Thymus (tissue), 11 donors: ENCODE measurements around the gene SYT8. TPM values are rescaled to one million over a fixed set of nuclear protein-coding genes. Genes with fewer than 3 reads are reported as not detected.
A peak's percentile ranks its signal among the peaks of the same experiment; 100 is the strongest.

Experiments
- DNase-seq, 9 donors: peaks; one replicate each; pipeline ENCODE4 v3.0.0-alpha.2; 2013; ENCODE audit warnings: low spot score in 9 of 9, low read depth in 6 of 9, missing footprints in 1 of 9
- H3K27ac ChIP-seq, 2 donors: one replicate each; pipeline ENCODE4 v1.5.1; 2013; ENCODE audit warnings: control low read depth in 1 of 2, low read depth in 1 of 2, low read length in 1 of 2, mild to moderate bottlenecking in 1 of 2, moderate library complexity in 1 of 2
- H3K27me3 ChIP-seq, 2 donors: one replicate each; pipeline ENCODE4 v1.5.1; 2013; ENCODE audit warnings: low read length in 1 of 2; ENCODE audit not compliant: control insufficient read depth in 2 of 2, insufficient read depth in 1 of 2
- H3K36me3 ChIP-seq, 2 donors: one replicate each; pipeline ENCODE4 v1.5.1; 2013; ENCODE audit warnings: low read length in 1 of 2, mild to moderate bottlenecking in 1 of 2, moderate library complexity in 1 of 2; ENCODE audit not compliant: control insufficient read depth in 2 of 2, insufficient read depth in 2 of 2
- H3K4me1 ChIP-seq, 2 donors: one replicate each; pipeline ENCODE4 v1.5.1; 2013; ENCODE audit warnings: low read length in 2 of 2; ENCODE audit not compliant: control insufficient read depth in 2 of 2, insufficient read depth in 2 of 2
- H3K4me3 ChIP-seq, 2 donors: one replicate each; pipeline ENCODE4 v1.5.1; 2013; ENCODE audit warnings: low read length in 2 of 2, control low read depth in 1 of 2, mild to moderate bottlenecking in 1 of 2
- H3K9me3 ChIP-seq, 2 donors: one replicate each; pipeline ENCODE4 v1.5.1; 2013; ENCODE audit warnings: low read length in 1 of 2, mild to moderate bottlenecking in 1 of 2; ENCODE audit not compliant: control insufficient read depth in 2 of 2, insufficient read depth in 1 of 2
- WGBS: extraction: QIAGEN DNeasy Blood & Tissue Kit; methylation state at CpG from one replicate; pipeline ENCODE4 v1.1.7; 2013; 5-methylcytosine and 5-hydroxymethylcytosine counted together
- polyA plus RNA-seq: library from polyadenylated mRNA; stranded (reverse); fragments of 200-250 nt; gene quantifications from one replicate; pipeline ENCODE4 v1.2.3, GENCODE V29; 2013
- total RNA-seq: library from RNA; stranded (reverse); fragments of 120-200 nt; gene quantifications from one replicate; pipeline ENCODE4 v1.2.4, GENCODE V29; 2013
- donor health status: healthy.

The SYT8 gene
- total and polyA plus RNA-seq, 2 donors, result 0.71 to 9.8 TPM

- H3K4me1 ChIP-seq, result peaks cover 15 to 74% of the 10 kb centered on the region in 2 donors
- DNase-seq, result no peak
- WGBS, result 85% methylated on average over 27 of the region's 27 CpGs
- no peak overlapping the region for H3K27ac ChIP-seq
- peak overlapping the region; percentile 59 to 69 for H3K4me3 ChIP-seq
- H3K27me3 ChIP-seq, result no peaks in the 10 kb centered on the region
- peaks cover 0 to 1% of the 10 kb centered on the region in 2 donors for H3K9me3 ChIP-seq
- H3K36me3 ChIP-seq, result no peaks in the 10 kb centered on the region
Observed at GRCh38 chr11:1854132-1854948, 19.6 kb downstream of the SYT8 start.

DNA sequence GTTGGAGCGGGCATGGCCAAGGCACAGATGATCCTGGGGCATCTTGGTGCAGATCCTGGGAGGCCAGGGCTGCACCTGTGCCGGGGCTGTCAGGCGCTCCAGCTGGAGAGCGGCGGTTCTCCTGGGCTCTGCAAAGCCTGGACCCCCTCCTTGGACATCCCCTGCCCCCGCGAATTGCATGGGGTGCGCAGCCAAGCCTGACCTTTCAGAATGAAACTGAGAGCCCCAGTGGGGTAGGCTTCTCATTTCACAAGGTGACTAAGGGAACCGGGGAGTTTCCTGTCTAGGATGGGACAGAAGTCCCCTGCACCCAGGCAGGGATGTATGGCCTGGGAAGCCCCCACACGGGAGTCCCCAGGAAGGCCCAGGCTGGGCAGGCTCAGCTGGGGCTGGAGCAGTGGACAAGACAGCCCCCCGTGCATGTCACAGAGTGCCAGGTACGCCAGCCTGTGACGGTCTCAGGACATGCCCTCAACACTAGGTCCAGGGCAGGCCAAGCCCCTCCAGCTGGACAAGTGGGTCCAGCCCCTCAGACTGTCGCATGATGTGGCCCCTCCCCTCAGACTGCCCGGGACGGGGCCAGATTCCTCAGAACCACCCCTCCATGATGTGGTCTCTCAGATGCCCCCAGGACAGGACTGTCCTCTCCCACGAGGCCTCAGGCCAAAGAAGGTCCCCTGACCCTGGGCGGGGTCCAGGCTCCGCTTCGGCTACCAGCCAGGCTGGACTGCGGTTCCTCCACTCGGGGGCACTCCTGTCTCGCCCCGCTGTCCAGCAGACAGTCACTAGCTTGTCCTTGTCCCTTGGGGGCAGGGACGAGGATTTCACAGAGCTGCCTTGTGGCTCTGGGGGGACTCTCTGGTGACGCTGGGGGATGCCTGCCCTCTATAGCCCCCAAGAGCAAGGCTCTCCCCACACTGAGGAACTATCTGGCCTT is 20.4 kb downstream of the SYT8 start:
- peaks cover 15 to 69% of the 10 kb centered on the region in 2 donors for H3K4me1 ChIP-seq
- no peak overlapping the region for H3K27ac ChIP-seq
- H3K27me3 ChIP-seq, result no peaks in the 10 kb centered on the region
- H3K36me3 ChIP-seq, result no peaks in the 10 kb centered on the region
- no peak for DNase-seq
- H3K9me3 ChIP-seq, result peaks cover 0 to 1% of the 10 kb centered on the region in 2 donors
- WGBS, result 89% methylated on average over 26 of the region's 26 CpGs
- H3K4me3 ChIP-seq, result peak overlapping the region in 1 of 2 donors; percentile 69

DNA sequence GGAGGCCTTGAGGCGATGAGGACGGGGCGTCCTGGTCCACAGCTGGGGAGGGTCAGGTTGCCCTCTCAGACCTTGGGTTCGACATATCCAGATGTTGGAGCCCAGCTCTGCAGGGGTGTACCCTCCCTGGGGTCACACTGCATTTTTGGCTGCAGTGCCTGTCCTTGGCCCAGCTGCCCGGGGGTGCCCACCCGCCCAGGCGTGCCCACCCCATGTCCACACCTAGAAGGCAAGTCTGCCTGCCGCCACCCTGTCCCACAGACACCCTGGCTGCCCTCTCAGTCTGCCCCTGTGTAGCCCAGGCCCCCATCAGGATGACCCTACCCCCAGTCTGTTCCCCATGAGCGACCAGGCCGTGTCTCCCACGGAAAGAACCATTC is 21.1 kb downstream of the SYT8 start:
- no peak overlapping the region for H3K27ac ChIP-seq
- no peaks in the 10 kb centered on the region for H3K36me3 ChIP-seq
- peaks cover 0 to 1% of the 10 kb centered on the region in 2 donors for H3K9me3 ChIP-seq
- WGBS, result 97% methylated on average over 11 of the region's 11 CpGs
- H3K4me1 ChIP-seq, result peaks cover 15 to 63% of the 10 kb centered on the region in 2 donors
- no peaks in the 10 kb centered on the region for H3K27me3 ChIP-seq
- no peak for DNase-seq
- H3K4me3 ChIP-seq, result no peak overlapping the region

DNA sequence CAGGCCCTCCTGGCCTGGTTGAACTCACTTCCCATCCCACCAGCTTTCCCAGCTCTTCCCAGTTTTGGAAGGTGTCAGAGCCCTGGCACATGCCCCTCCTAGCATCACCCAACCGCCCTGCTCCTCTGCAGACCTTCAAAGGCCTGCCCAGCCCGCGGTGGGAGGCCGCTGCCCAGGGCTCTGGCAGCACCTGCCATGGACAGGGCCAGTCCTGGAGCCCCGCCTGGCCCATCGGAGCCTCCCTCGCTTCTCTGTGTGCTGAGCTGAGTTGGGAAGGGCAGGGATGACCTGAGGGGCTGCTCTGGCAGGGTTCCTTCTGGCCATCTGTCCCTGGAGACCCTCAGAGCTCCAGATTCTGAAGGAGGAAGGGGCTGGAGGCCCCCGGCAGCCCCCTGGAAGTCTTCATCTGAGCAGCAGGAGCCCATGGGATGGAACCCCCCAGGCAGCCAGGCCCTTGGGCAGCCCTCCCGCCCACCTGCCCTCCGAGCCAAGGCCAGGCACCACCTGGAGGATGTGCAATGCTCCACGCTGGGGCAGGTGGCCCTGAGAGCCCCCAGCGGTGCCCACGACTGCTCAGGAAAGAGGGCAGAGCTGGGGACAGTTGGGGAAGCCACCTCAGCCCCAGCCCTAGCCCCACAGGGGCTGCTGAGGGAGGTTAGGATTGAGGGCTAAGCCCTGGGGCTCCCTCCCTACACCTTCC is 21.7 kb downstream of the SYT8 start:
- Histone ChIP-seq H3K4me3 (no peak overlapping the region), H3K36me3 (no peaks in the 10 kb centered on the region), H3K27me3 (no peaks in the 10 kb centered on the region), H3K9me3 (peaks cover 0 to 1% of the 10 kb centered on the region in 2 donors), H3K27ac (no peak overlapping the region), H3K4me1 (peaks cover 15 to 57% of the 10 kb centered on the region in 2 donors)
- 92% methylated on average over 13 of the region's 13 CpGs for WGBS
- no peak for DNase-seq

GRCh38 chr11:1857064-1857463 is 22.3 kb downstream of the SYT8 start:
- Histone ChIP-seq H3K9me3 (peaks cover 0 to 1% of the 10 kb centered on the region in 2 donors), H3K4me1 (peaks cover 12 to 51% of the 10 kb centered on the region in 2 donors), H3K4me3 (no peak overlapping the region), H3K36me3 (no peaks in the 10 kb centered on the region), H3K27me3 (no peaks in the 10 kb centered on the region), H3K27ac (no peak overlapping the region)
- WGBS, result 96% methylated on average over 11 of the region's 11 CpGs
- no peak for DNase-seq

DNA sequence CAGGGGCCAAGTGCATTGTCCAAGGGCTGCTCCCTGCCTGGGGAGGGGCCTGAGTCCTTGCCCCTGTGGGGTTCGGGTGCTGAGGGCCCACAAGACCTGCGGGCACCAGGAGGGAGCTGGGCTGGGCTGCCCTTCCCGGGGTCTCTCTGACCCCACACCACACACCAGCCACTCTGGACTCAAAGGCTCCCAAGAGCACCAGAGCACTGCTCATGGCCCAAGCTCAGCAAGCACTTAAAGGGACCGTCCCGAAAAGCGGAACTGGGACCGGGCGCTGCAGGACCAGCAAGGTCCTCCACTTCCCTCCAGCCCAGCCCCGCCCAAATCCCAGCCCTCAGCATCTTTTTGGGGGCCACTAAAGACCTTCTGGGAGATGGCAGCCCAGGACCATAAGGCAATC is 23.4 kb downstream of the SYT8 start:
- Histone ChIP-seq H3K9me3 (no peaks in the 10 kb centered on the region), H3K36me3 (no peaks in the 10 kb centered on the region), H3K4me1 (peaks cover 4 to 43% of the 10 kb centered on the region in 2 donors), H3K4me3 (no peak overlapping the region), H3K27me3 (no peaks in the 10 kb centered on the region), H3K27ac (no peak overlapping the region)
- 98% methylated on average over 9 of the region's 9 CpGs for WGBS
- DNase-seq, result no peak

- no peak for DNase-seq
- Histone ChIP-seq H3K36me3 (no peaks in the 10 kb centered on the region), H3K4me3 (no peak overlapping the region), H3K9me3 (no peaks in the 10 kb centered on the region), H3K27me3 (no peaks in the 10 kb centered on the region), H3K4me1 (peaks cover 0 to 39% of the 10 kb centered on the region in 2 donors), H3K27ac (no peak overlapping the region)
- 99% methylated on average over 7 of the region's 7 CpGs for WGBS
Observed at GRCh38 chr11:1858576-1858975, 23.8 kb downstream of the SYT8 start.

DNA sequence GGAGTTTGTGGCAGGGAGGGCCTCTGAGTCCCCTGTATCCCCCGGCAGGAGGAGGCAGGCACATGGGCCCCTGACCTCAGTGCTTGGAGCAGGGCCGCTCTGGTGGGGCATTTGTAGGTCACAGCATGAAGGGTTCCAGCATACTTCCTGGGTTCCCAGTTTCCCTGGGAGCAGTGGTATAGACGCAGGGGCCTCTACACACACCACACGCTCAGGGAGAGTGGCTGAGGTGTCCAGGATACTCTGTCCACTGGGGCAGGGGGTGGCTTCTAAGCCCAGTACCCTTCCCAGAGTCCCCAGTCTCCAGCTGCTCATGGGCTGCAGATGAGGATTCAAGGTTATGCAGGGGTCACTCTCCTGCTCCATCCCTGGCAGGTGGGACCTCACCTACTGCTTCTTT is 24.2 kb downstream of the SYT8 start:
- H3K36me3 ChIP-seq, result no peaks in the 10 kb centered on the region
- no peaks in the 10 kb centered on the region for H3K9me3 ChIP-seq
- no peaks in the 10 kb centered on the region for H3K27me3 ChIP-seq
- H3K4me1 ChIP-seq, result peaks cover 0 to 34% of the 10 kb centered on the region in 2 donors
- H3K4me3 ChIP-seq, result no peak overlapping the region
- DNase-seq, result no peak
- no peak overlapping the region for H3K27ac ChIP-seq
- 84% methylated on average over 4 of the region's 4 CpGs for WGBS
